A673 (cell line): ENCODE data around the gene IPCEF1. TPM values are rescaled to one million over a fixed set of nuclear protein-coding genes. Genes with fewer than 3 reads are reported as not detected.

Source experiments
- BruUV-seq: library from RNA; stranded (reverse); fragments of 400-500 nt; replicated peaks from 2 replicates; lab custom pipeline; 2021; lab: Mats Ljungman, UMichigan
- CTCF ChIA-PET: fragments of 300-600 bp; sonication (Branson Sonifier 250); formaldehyde crosslinking; loops from one replicate; lab custom pipeline; 2022; ENCODE audit warnings: antibody characterized with exemption; lab: Charles Lee
- POLR2A ChIA-PET: fragments of 300-600 bp; sonication (Branson Sonifier 250); formaldehyde crosslinking; loops from one replicate; lab custom pipeline; 2022; ENCODE audit warnings: antibody characterized with exemption; ENCODE audit not compliant: low non-redundant PET; lab: Charles Lee
- DNase-seq: peaks from one replicate; pipeline ENCODE4 v3.0.0-alpha.2; 2015; ENCODE audit warnings: low spot score
- H3K27ac ChIP-seq: fragments of 200-600 bp; sonication (generic); 2 replicates; pipeline ENCODE4 v1.5.1; 2016; ENCODE audit warnings: mixed run types, low read depth, mild to moderate bottlenecking, mixed read lengths, antibody characterized with exemption, low read length; ENCODE audit not compliant: poor library complexity, severe bottlenecking
- H3K27me3 ChIP-seq: fragments of 200-600 bp; sonication (generic); replicated peaks from 2 replicates; pipeline ENCODE4 v1.6.1; 2017; ENCODE audit warnings: mixed run types, low read depth, mild to moderate bottlenecking, mixed read lengths, antibody characterized with exemption, low read length; ENCODE audit not compliant: insufficient read depth, poor library complexity
- H3K36me3 ChIP-seq: fragments of 200-600 bp; sonication (generic); 2 replicates; pipeline ENCODE4 v1.6.1; 2016; ENCODE audit warnings: mixed run types, mild to moderate bottlenecking, mixed read lengths, antibody characterized with exemption, low read length; ENCODE audit not compliant: insufficient read depth, poor library complexity, severe bottlenecking
- H3K4me1 ChIP-seq: fragments of 200-600 bp; sonication (generic); 2 replicates; pipeline ENCODE4 v1.6.1; 2017; ENCODE audit warnings: mixed run types, mild to moderate bottlenecking, mixed read lengths, antibody characterized with exemption, low read length; ENCODE audit not compliant: insufficient read depth, poor library complexity, severe bottlenecking
- H3K4me3 ChIP-seq: fragments of 200-600 bp; sonication (generic); 2 replicates; pipeline ENCODE4 v1.5.1; 2016; ENCODE audit warnings: low read depth, mixed run types, mild to moderate bottlenecking, mixed read lengths, low read length; ENCODE audit not compliant: poor library complexity, severe bottlenecking
- H3K9me3 ChIP-seq: fragments of 200-600 bp; sonication (generic); 2 replicates; pipeline ENCODE4 v1.6.1; 2016; ENCODE audit warnings: mixed run types, low read depth, mild to moderate bottlenecking, mixed read lengths, antibody characterized with exemption, low read length; ENCODE audit not compliant: poor library complexity, severe bottlenecking
- EZH2 ChIP-seq: fragments of 200-600 bp; sonication (generic); IDR thresholded peaks from 2 replicates; pipeline ENCODE4 v1.6.1; 2017; ENCODE audit warnings: borderline replicate concordance, low read depth, mild to moderate bottlenecking, mixed read lengths, antibody characterized with exemption, low read length; ENCODE audit not compliant: poor library complexity, severe bottlenecking
- intact Hi-C: fragments of 100-400 bp; cut with micrococcal nuclease; formaldehyde crosslinking; loops from one replicate; pipeline ENCODE4 v1.10.0; 2022; ENCODE audit not compliant: unreplicated experiment
- total RNA-seq: library from RNA; stranded (reverse); gene quantifications from 2 replicates; pipeline ENCODE4 v1.2.3, GENCODE V29; 2021
- TF ChIP-seq, protein P1 (sequence below): fragments of 300-800, 200-600 bp; sonication (generic); conservative IDR thresholded peaks from 2 replicates; pipeline ENCODE4 v1.5.1; 2017; ENCODE audit warnings: low read depth, mild to moderate bottlenecking, antibody characterized with exemption, low read length, moderate library complexity, mixed read lengths

Gene IPCEF1
- total RNA-seq, 1 experiment from 2014 or later: 1.4 TPM

DNA sequence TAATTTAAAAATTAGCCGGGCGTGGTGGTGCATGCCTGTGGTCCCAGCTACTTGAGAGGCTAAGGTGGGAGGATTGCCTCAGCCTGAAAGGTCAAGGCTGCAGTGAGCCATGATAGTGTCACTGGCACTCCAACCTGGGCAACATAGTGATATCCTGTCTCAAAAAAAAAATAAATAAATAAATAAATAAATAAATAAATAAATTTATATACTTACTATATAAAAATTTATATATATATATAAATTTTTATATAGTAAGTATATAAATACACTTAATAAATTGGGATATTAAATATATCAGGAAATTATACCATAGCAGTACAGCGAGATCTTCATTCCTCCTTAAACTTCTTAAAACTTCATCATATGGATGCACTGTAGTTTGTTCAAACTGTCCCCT lies 23.0 kb upstream of the IPCEF1 start:
- Histone ChIP-seq H3K36me3 (no peaks in the 10 kb centered on the region), H3K9me3 (no peaks in the 10 kb centered on the region), H3K27ac (no peak overlapping the region), H3K4me1 (no peaks in the 10 kb centered on the region), H3K4me3 (no peak overlapping the region), H3K27me3 (no peaks in the 10 kb centered on the region)
- CTCF ChIA-PET: no interaction called here
- POLR2A ChIA-PET: no interaction called here
- BruUV-seq: no TSS peak
- TF ChIP-seq, protein P1, sequence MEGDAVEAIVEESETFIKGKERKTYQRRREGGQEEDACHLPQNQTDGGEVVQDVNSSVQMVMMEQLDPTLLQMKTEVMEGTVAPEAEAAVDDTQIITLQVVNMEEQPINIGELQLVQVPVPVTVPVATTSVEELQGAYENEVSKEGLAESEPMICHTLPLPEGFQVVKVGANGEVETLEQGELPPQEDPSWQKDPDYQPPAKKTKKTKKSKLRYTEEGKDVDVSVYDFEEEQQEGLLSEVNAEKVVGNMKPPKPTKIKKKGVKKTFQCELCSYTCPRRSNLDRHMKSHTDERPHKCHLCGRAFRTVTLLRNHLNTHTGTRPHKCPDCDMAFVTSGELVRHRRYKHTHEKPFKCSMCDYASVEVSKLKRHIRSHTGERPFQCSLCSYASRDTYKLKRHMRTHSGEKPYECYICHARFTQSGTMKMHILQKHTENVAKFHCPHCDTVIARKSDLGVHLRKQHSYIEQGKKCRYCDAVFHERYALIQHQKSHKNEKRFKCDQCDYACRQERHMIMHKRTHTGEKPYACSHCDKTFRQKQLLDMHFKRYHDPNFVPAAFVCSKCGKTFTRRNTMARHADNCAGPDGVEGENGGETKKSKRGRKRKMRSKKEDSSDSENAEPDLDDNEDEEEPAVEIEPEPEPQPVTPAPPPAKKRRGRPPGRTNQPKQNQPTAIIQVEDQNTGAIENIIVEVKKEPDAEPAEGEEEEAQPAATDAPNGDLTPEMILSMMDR: no peak
- TF ChIP-seq EZH2: no peak
- intact Hi-C loops: no loop called here
- no peak for DNase-seq

- no peak for TF ChIP-seq EZH2
- TF ChIP-seq, protein P1: no peak
- intact Hi-C loops: no loop called here
- Histone ChIP-seq H3K27me3 (no peaks in the 10 kb centered on the region), H3K9me3 (no peaks in the 10 kb centered on the region), H3K4me3 (no peak overlapping the region), H3K27ac (no peak overlapping the region), H3K4me1 (no peaks in the 10 kb centered on the region), H3K36me3 (no peaks in the 10 kb centered on the region)
- CTCF ChIA-PET: no interaction called here
- POLR2A ChIA-PET: no interaction called here
- BruUV-seq: no TSS peak
- DNase-seq: no peak
Observed at GRCh38 chr6:154378518-154378917, 21.9 kb upstream of the IPCEF1 start.

- Histone ChIP-seq H3K9me3 (no peaks in the 10 kb centered on the region), H3K4me3 (no peak overlapping the region), H3K27ac (no peak overlapping the region), H3K4me1 (no peaks in the 10 kb centered on the region), H3K27me3 (no peaks in the 10 kb centered on the region), H3K36me3 (no peaks in the 10 kb centered on the region)
- no peak for DNase-seq
- ChIA-PET CTCF (no interaction called here), POLR2A (no interaction called here)
- intact Hi-C loops: no loop called here
- no peak for TF ChIP-seq EZH2
- TF ChIP-seq, protein P1: no peak
- BruUV-seq: no TSS peak
Observed at GRCh38 chr6:154377726-154378125, 21.1 kb upstream of the IPCEF1 start.
